ENCODE data around the gene ALDOA. TPM values are rescaled to one million over a fixed set of nuclear protein-coding genes. Genes with fewer than 3 reads are reported as not detected.
A peak's percentile ranks its signal among the peaks of the same experiment; 100 is the strongest.

The ALDOA gene
- total and polyA plus RNA-seq, 2 donors, result 126 to 1,530 TPM

- H3K4me3 ChIP-seq (ENCODE audit: low read depth, low read length), result no peak overlapping the region
- no peak for DNase-seq (ENCODE audit: extremely low spot score)
- WGBS, result 44% methylated on average over 3 of the region's 3 CpGs
- no peaks in the 10 kb centered on the region for H3K36me3 ChIP-seq (ENCODE audit: insufficient read depth)
- H3K4me1 ChIP-seq (ENCODE audit: insufficient read depth), result no peaks in the 10 kb centered on the region
- no peak overlapping the region for H3K27ac ChIP-seq (ENCODE audit: low read depth)
These were observed 19.7 kb downstream of the ALDOA start for GRCh38 chr16:30085247-30085646.

- Histone ChIP-seq H3K27ac (ENCODE audit: low read depth) (no peak overlapping the region), H3K36me3 (ENCODE audit: insufficient read depth) (no peaks in the 10 kb centered on the region), H3K4me3 (ENCODE audit: low read depth, low read length) (no peak overlapping the region), H3K4me1 (ENCODE audit: insufficient read depth) (no peaks in the 10 kb centered on the region)
- 62% methylated on average over 6 of the region's 6 CpGs for WGBS
- DNase-seq (ENCODE audit: extremely low spot score), result no peak
These were observed 20.3 kb downstream of the ALDOA start for GRCh38 chr16:30085820-30086219.

- no peak for DNase-seq (ENCODE audit: extremely low spot score)
- no peak overlapping the region for H3K27ac ChIP-seq (ENCODE audit: low read depth)
- no peaks in the 10 kb centered on the region for H3K36me3 ChIP-seq (ENCODE audit: insufficient read depth)
- WGBS, result 71% methylated on average over 27 of the region's 27 CpGs
- H3K4me3 ChIP-seq (ENCODE audit: low read depth, low read length), result no peak overlapping the region
- no peaks in the 10 kb centered on the region for H3K4me1 ChIP-seq (ENCODE audit: insufficient read depth)
These were observed 21.0 kb downstream of the ALDOA start for GRCh38 chr16:30086291-30087140.

GRCh38 chr16:30087181-30087898, 21.8 kb downstream of the ALDOA start:
- DNase-seq (ENCODE audit: extremely low spot score), result no peak
- H3K4me3 ChIP-seq (ENCODE audit: low read depth, low read length), result no peak overlapping the region
- H3K27ac ChIP-seq (ENCODE audit: low read depth), result no peak overlapping the region
- no peaks in the 10 kb centered on the region for H3K4me1 ChIP-seq (ENCODE audit: insufficient read depth)
- H3K36me3 ChIP-seq (ENCODE audit: insufficient read depth), result no peaks in the 10 kb centered on the region
- 91% methylated on average over 11 of the region's 11 CpGs for WGBS

- no peak overlapping the region for H3K4me3 ChIP-seq (ENCODE audit: low read depth, low read length)
- no peaks in the 10 kb centered on the region for H3K36me3 ChIP-seq (ENCODE audit: insufficient read depth)
- no peak overlapping the region for H3K27ac ChIP-seq (ENCODE audit: low read depth)
- 75% methylated on average over 10 of the region's 10 CpGs for WGBS
- DNase-seq (ENCODE audit: extremely low spot score), result no peak
- H3K4me1 ChIP-seq (ENCODE audit: insufficient read depth), result no peaks in the 10 kb centered on the region
These were observed 22.8 kb downstream of the ALDOA start for GRCh38 chr16:30088237-30088831.

GRCh38 chr16:30088832-30089624, 23.5 kb downstream of the ALDOA start:
- DNase-seq (ENCODE audit: extremely low spot score), result no peak
- Histone ChIP-seq H3K4me3 (ENCODE audit: low read depth, low read length) (no peak overlapping the region), H3K27ac (ENCODE audit: low read depth) (no peak overlapping the region), H3K4me1 (ENCODE audit: insufficient read depth) (no peaks in the 10 kb centered on the region), H3K36me3 (ENCODE audit: insufficient read depth) (no peaks in the 10 kb centered on the region)
- 75% methylated on average over 22 of the region's 22 CpGs for WGBS

GRCh38 chr16:30090610-30091331, 25.2 kb downstream of the ALDOA start:
- no peak for DNase-seq (ENCODE audit: extremely low spot score)
- WGBS, result 59% methylated on average over 26 of the region's 26 CpGs
- H3K4me1 ChIP-seq (ENCODE audit: insufficient read depth), result no peaks in the 10 kb centered on the region
- peak overlapping the region; percentile 77 for H3K27ac ChIP-seq (ENCODE audit: low read depth)
- no peak overlapping the region for H3K4me3 ChIP-seq (ENCODE audit: low read depth, low read length)
- no peaks in the 10 kb centered on the region for H3K36me3 ChIP-seq (ENCODE audit: insufficient read depth)

GRCh38 chr16:30091474-30092372, 26.2 kb downstream of the ALDOA start, which contains the start of gene TBX6:
TBX6 (minus strand) TSS chr16:30091924; CDS start chr16:30091193, 731 bp downstream.
- Histone ChIP-seq H3K4me1 (ENCODE audit: insufficient read depth) (no peaks in the 10 kb centered on the region), H3K4me3 (ENCODE audit: low read depth, low read length) (peak within 1 kb of the TSS; percentile 34), H3K27ac (ENCODE audit: low read depth) (peak within 1 kb of the TSS; percentile 77), H3K36me3 (ENCODE audit: insufficient read depth) (no peaks in the 10 kb centered on the region)
- DNase-seq (ENCODE audit: extremely low spot score), result peak; percentile 79
- WGBS, result under 1% methylated on average over 76 of the region's 76 CpGs

GRCh38 chr16:30092373-30093010, 26.9 kb downstream of the ALDOA start:
- peak overlapping the region; percentile 77 for H3K27ac ChIP-seq (ENCODE audit: low read depth)
- no peaks in the 10 kb centered on the region for H3K36me3 ChIP-seq (ENCODE audit: insufficient read depth)
- DNase-seq (ENCODE audit: extremely low spot score), result no peak
- WGBS, result 12% methylated on average over 22 of the region's 22 CpGs
- no peaks in the 10 kb centered on the region for H3K4me1 ChIP-seq (ENCODE audit: insufficient read depth)
- H3K4me3 ChIP-seq (ENCODE audit: low read depth, low read length), result peak overlapping the region; percentile 14

GRCh38 chr16:30094541-30095165, 29.1 kb downstream of the ALDOA start:
- H3K4me1 ChIP-seq (ENCODE audit: insufficient read depth), result no peaks in the 10 kb centered on the region
- peak overlapping the region; percentile 98 for H3K4me3 ChIP-seq (ENCODE audit: low read depth, low read length)
- H3K27ac ChIP-seq (ENCODE audit: low read depth), result peak overlapping the region; percentile 98
- no peak for DNase-seq (ENCODE audit: extremely low spot score)
- no peaks in the 10 kb centered on the region for H3K36me3 ChIP-seq (ENCODE audit: insufficient read depth)
- 78% methylated on average over 11 of the region's 11 CpGs for WGBS

All from urinary bladder (tissue), 4 donors.